T-helper 2 cell treated with Interferon-gamma antibody and Interleukin-4, amounts not matched to agents 100 ng/mL and 5 ng/mL, for 36 hours (primary cell): ENCODE data around the gene UROD. TPM values are rescaled to one million over a fixed set of nuclear protein-coding genes. Genes with fewer than 3 reads are reported as not detected.

Experiments
- intact Hi-C: fragments of 100-400 bp; cut with micrococcal nuclease; formaldehyde crosslinking; loops from one replicate; pipeline ENCODE4 v1.15.1; 2023
- total RNA-seq: library from RNA; stranded (reverse); gene quantifications from 2 replicates; pipeline ENCODE4 v1.2.3, GENCODE V29; 2022

UROD gene
- total RNA-seq, 1 donor from 2014 or later = 64.5 TPM

DNA sequence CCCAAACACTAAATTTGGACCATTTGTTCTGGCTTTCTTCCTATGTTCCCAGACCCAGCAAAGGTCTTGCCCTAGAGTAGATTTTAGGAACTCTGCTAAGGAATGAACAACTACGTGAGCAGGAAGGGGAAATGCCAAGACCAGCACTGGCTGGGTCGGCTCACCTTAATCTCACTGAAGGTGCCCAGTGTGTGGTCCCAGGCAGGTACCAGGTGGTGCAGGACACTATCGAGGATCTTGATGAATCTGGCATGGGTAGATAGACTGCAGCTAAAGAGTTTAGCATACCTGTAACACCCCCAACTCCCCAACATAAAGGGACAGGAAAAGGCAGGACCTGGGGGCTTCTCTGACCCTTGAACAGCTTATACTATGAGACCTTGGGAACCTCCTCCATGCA, 4.0 kb upstream of the UROD start:
- intact Hi-C loops = no loop called here

DNA sequence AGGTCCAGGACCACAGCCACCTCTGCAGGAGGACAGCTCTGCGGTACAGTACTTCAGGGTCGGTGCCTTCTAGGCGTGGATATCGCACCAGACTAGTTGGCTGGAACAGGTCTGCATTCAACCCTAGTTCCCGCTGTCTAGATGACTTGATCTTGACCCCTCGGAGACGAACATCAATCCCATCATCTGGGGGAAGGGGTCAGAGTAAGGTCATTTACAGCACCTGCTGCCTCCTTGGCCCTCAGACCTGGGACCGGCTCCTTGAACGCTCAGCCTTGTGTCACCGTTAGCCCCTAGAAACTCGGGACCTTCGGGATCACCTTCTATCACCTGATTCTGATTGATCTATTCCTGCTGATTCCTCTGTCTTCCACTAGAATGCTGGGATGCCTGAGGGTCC, 3.5 kb upstream of the UROD start:
- intact Hi-C loops = no loop called here

DNA sequence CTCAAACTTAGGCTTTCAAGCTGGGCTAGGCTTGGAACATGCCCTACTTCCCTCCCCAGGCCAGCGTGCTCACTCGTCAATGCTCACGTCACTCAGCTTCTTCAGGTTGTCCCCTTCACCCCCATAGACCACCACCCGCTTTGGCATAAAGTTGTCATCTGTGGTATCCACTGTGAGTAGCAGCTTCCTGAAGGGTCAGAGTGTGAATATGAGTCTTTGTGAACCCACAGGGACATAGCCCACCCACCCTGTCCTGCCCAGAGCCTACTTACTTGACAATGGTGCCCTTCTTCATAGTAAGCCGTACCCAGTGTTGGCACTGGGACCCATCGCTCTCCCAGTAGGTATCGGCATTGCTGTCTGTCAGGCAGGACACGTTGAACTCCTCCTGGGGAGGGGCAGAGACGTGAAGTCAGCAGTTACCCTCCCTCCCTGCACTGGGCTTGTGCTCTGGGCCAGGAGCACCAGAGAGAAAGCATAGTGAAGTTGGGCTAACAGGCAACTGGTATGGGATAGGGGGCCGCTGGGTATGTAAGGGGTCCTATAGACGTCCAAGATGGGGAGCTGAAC, 2.7 kb upstream of the UROD start:
- intact Hi-C loops = no loop called here

DNA sequence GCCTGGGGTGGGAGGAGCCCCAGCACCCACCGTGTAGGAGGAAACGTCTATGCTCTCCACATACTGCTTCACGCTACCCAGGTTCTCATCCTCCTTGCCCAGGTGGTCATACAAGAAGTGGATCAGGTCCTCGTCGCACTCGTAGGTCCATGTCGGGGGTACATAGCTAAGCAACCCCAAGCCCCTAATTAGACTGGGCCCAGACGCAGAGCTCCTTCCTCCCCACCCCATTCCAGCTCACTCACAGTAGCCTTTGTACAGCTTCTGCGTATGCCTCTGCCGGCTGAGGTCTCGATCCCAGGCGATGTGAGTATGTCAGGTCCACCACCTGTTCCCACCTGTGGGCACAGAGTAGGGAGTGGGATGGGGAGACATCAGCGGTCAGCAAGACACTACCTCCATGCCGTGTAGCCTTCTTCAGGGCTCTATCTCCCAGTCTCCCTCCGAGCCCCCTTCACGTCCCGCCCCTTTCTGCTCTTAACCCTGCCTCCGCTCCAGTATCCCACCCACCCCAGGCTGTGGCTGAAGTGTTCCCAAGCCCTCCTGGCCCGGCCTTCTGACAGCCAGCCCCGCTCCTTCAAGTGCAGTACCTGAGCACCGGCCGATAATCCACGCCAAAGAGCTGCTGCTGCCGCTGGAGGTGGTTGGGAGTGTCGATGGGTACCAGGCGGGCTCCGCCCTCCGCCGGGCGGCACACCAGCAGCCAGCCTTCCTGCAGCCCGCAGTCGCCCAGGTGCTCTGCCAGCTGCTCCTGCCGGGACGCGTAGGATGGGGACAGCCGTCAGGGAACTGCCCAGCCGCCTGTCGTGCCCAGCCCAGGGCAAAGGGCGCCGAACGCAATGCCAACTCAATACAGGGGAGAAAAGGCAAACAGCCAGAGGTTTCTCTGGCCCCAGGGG, 1.8 kb upstream of the UROD start:
- intact Hi-C loops = loop anchor here (2.0 to 5.0 kb wide), 5 partner anchors 173 to 279 kb away; partner anchors contain the start of genes BEST4, PLK3, RNU5D-1 and ZSWIM5

DNA sequence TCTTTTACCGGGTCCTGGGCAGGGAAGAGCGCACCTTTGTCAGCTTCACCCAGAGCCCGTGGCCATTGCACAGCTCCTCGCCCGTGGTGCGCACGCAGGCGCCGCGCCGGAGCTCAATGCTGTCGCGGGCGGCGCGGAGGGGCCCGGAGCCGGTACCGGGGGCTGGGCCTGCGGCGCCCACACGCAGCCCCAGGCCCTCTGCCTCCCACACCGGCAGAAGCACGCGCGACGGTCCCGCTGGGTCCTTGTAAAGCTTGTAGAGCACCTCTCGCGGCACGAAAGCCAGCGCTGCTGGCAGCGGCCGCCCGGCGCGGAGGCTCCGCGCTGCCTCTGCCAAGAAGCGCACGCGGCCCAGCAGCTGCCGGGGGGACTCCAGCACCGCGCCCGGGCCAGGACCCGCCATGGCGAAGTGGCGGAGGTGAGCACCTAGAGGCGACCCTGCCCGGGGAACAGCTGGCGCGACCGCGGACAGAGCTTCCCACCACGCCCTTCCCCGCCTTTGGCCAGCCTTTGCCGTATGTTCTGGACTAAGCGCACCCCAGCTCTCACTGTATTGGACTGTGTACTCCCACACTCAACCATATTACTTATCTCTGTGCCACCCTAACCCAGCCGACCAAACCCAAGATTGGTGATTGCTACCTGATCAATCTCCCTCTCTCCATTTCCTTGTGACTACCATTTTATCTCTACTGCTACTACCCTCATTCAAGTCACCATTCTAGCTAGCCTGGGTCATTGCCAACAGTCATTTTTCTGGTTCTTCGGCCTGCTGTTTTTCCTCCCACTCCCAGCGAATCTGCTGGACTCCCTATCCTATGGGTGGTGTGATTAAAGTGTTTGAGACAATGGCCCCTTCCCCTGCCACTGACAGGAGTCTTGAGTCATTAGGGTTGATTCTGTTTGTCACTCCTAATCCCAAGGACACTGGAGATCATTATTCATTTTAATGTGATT, 921 bp upstream of the UROD start, which contains the start of gene HECTD3:
Gene HECTD3, minus strand, starts transcription at position 470 of the 957 bp plus-strand sequence. Its CDS starts 67 bp downstream, at position 403.
- intact Hi-C loops = loop anchor here (2.0 to 5.0 kb wide), 5 partner anchors 174 to 280 kb away; partner anchors contain the start of genes BEST4, PLK3, RNU5D-1 and ZSWIM5

DNA sequence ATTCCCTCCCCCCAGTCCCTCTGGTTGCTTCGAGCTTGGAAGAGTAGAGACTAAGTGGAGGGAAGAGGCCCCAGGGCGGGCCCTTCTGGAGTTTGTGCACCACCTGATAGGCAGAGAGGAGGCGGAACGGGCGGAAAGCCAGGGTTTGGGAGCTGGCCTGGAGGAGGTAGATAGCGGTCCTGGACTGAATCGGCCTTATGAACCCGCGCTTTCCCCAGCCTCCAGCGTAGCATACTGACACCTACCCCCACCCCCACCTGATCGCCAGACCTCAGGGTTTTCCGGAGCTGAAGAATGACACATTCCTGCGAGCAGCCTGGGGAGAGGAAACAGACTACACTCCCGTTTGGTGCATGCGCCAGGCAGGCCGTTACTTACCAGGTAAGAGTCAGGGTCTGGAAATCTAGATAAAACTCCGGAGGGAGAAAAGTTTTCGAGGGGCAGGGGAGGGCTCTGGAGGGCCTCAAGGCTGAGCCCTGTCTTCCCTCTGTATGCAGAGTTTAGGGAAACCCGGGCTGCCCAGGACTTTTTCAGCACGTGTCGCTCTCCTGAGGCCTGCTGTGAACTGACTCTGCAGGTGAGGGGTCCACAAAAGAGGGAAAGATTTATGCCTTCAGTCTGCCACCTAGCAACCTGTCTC, 705 bp downstream of the UROD start:
- intact Hi-C loops = loop anchor here (1.0 to 5.0 kb wide), 10 partner anchors 26 to 674 kb away; partner anchors contain the start of genes BEST4, CCDC163, EIF2B3 and GPBP1L1

DNA sequence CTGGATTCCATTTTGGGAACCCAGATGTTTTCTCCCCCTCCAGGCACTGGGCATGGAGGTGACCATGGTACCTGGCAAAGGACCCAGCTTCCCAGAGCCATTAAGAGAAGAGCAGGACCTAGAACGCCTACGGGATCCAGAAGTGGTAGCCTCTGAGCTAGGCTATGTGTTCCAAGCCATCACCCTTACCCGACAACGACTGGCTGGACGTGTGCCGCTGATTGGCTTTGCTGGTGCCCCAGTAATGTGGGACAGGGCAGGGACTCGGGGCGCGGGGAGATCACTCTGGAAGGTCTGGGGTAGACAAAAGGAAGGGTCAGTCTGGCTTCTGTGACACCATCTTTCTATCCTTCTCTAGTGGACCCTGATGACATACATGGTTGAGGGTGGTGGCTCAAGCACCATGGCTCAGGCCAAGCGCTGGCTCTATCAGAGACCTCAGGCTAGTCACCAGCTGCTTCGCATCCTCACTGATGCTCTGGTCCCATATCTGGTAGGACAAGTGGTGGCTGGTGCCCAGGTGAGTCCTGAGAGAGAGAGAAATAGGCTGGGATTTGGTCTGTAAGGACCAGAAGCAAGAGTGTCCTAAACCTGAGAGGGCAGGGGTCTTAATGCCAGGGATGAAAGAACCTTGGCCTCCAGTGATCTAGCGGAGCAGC, 1.6 kb downstream of the UROD start:
- intact Hi-C loops = loop anchor here (1.0 to 5.0 kb wide), 6 partner anchors 194 to 673 kb away; partner anchors contain the start of genes BEST4, GPBP1L1, NASP and PLK3

DNA sequence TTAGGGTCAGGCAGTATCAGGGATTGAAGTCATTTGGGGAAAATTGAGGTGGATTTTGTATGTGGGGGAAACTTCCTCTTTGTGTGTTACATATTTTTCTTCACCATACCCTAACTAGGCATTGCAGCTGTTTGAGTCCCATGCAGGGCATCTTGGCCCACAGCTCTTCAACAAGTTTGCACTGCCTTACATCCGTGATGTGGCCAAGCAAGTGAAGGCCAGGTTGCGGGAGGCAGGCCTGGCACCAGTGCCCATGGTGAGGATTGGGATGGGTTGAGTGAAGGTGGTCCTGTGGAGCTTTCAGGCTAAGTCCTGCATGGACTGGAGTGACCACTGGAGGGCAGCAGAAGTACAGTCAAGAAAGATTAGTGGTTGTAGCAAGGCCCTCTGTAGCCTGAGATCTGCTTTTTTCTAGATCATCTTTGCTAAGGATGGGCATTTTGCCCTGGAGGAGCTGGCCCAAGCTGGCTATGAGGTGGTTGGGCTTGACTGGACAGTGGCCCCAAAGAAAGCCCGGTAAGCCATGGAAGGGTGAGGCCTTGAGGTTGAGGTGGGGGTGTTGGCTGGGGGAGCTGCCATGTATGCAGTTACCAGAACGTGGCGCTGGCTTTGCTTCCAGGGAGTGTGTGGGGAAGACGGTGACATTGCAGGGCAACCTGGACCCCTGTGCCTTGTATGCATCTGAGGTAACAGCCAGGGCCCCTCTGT, 2.4 kb downstream of the UROD start:
- intact Hi-C loops = loop anchor here (1.0 to 5.0 kb wide), 5 partner anchors 193 to 570 kb away; partner anchors contain the start of genes BEST4, NASP, PLK3 and ZSWIM5

DNA sequence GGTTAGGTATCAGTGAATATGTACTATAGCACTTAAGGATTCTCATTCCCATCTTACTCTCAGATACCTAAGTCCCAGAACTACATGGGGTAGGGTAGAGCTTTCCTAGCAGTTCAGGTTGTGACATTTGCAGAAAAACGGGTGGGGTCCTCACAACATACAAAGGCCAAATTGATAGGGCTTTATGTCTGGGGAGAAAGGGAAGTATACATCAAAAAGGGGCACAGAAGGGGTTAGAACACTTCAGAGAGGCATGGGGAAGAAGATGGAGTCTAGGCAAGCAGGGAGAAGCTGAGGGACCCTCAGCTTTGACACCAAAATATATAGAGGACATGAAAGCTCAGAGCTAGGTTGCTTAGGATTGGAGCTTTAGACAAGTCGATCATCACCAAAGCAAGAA, 3.6 kb downstream of the UROD start:
- intact Hi-C loops = no loop called here

DNA sequence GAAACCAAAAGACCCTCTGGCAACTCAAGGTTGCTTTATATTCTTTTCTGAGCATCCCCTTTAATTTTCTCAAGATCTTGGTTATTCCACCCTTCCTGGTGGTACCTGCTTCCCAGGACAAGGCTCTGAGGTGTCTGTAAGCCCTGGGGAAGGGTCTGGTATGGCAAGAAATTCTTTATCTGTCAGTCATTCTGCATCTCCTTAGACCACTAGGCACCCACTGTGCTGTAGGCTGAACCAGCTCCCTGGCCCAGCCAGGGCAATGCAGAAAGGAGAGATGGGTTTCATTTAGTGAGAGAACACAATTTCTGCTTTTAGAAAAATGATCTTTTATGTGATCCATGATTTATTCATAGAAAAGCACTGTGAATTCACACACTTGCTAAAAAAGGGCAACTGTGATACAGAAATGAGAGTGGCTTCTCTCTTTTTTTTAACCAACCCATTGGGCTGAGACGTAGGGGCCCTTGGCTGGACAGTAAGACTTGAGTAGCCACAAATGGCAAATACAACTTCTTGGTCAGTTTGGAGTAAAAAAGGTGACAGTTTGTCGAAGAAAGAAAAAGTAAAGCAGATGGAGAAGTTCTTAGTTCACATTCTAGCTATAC, 4.1 kb downstream of the UROD start:
- intact Hi-C loops = no loop called here

DNA sequence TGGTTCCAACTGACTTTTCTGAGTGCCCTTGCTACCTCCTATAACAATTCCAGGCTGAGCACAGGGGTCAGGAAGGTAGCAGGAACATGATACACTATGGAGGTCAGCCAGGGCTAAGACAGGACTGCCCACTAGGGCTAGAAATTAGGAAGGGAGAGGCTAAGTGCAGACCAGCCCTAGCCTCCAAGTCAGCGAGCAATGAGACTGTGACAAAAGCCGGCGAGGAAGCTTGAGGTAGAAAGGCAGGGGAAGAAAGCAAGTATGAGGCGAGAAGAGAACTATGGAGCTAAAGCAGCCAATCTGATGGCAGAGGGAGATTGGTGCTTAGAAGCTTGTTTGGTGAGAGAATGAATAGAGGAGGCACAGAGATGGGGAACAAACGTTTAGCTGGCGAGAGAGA, 4.7 kb downstream of the UROD start:
- intact Hi-C loops = no loop called here

DNA sequence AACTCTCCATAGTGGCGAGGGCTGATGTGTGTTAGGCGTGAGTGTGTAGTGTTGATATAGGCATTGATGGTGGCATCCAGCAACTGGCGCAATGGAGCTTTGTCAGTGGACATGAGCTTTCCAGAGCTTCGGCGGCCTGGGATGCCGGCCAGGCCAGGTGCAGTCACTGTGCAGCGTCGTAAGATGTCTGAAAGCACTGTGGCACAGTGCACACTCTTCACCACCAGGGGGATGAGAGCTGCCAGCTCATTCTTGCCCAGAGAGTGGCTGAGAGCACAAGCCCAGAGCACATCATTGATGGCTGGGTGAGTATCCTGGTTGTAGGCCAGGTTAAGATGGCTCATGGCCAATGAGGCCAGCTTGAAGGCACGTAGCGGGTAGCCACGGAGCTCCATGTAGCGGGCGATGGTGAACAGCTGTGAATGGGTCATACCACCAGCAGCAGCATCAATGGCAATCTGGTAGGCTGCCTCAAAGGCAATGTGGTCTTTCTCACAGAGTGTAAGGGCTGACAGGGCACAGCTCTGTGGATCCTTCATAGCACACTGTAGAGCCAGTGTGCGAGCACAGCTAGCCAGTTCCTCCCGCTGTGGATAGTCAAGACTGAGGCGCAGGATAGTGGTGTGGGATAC, 6.7 kb downstream of the UROD start:
- intact Hi-C loops = loop anchor here (1.0 kb wide), 1 partner anchor 282 kb away; no protein-coding TSS in a partner anchor

DNA sequence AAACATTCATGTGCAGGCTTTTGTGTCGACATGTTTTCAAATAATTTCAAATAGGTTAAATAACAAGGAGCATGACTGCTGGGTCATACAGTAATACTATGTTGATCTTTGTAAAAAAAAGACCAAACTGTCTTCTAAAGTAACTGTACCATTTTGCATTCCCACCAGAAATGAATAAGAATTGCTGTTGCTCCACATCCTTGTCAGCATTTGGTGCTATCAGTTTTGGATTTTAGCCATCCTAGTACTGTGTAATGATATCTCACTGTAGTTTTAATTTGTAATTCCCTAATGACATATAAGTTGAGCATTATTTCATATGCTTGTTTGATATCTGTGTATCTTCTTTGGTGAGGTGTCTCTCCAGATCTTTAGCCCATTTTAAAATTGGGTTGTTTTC, 11.6 kb downstream of the UROD start:
- intact Hi-C loops = no loop called here

DNA sequence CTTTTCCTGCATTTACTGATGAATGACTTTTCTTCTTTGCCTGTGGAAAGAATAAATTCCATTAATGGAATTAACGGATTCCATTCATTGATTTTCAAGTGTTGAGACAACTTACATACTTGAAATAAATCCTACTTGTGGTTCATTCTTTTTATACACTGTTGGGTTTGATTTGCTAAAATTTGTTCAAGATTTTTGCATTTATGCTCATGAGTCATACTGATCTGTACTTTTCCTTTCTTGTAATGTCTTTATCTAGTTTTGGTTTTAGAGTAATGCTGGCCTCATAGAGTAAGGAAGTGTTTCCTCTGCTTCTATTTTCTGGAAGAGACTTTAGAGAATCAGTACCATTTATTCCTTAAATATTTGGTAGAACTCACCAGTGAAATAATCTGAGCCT, 14.4 kb downstream of the UROD start:
- intact Hi-C loops = no loop called here

DNA sequence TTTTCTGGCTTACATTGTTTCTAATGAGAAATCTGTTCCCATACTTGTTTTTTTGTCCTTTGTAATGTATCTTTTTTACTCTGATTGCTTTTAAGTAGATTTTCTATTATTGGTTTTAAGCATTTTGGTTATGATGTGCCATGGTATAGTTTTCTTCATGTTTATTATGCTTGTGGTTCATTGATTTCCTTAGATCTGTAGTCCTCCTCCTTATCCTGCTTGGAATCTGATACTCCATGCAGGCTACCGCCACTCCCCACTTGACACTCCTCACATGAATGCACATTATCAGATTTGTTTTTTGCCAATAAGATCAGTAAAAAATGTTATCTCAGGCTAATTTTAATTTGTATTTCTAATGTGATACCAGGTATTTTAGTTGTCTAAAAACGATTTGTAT, 20.8 kb downstream of the UROD start:
- intact Hi-C loops = no loop called here

DNA sequence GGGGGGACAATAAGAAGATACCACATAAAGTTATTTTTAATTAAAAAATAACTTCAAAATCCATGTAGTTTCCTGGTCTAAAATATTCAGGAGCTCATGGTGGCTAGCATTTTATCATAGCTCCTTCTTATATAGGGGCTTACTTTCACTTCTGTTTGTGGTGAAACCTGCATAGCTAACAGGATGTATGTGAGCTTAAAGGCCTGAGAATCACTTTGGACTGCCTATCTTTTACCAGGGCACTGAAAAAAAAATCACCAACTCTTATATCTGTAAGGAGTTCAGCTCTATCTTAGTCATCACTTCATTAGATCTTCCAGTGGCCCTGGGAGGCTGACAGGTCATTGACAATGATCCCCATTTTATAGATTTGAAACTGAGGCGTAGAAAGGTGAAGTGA, 21.3 kb downstream of the UROD start:
- intact Hi-C loops = no loop called here

DNA sequence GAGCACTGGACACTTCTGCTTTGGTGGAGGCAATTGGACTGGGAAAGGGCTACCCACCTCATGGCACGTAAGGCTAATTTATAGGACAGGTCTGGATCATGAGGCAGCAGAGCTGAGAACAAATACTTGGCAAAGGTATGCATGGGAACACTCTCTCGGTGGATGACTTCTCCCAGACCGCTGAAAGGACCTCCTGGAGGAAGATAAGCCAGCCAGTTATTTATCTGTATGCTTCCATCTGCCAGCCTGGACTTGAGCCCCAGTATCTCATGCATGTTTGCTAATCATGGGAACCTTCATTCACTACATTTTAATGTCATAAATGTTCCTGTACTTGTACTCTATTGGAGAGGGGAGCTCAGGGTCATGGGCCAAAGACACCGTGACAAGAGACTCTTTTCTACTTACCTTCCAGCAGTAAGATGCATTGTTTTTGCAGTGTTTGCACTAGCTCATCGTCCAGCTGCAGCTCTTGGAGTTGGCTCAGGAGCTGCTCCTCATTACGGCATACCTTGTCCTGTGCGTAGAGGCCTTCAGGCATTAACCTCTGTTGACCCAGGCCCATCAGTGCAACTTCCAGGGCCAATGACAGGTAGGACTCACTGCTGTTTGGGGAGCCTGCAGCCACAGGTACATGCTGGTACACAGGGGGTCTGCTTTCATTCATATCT, 23.7 kb downstream of the UROD start:
- intact Hi-C loops = no loop called here

DNA sequence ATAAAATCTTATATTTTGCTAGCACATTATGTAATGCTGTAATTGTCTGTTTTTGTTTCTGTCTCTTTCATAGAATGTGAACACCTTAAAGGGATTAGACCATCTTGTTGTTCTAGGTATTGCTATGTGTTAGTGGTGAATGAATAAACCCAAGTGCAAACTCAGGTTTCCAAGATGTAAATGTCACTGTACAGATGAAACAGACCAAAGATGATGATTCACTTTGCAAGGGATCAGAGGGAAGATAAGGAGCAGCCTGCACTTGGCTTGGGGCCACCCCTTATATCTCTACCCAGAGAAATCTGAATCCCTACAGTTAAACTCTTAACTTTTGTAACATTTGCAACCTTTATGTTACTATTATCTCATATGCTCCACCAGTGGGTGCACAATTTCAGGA, 25.4 kb downstream of the UROD start:
- intact Hi-C loops = no loop called here
